Measurements from ENCODE around the gene KRT13. TPM values are rescaled to one million over a fixed set of nuclear protein-coding genes. Genes with fewer than 3 reads are reported as not detected.

The KRT13 gene
- total and polyA plus RNA-seq, 7 experiments from 2014 or later: not detected

DNA sequence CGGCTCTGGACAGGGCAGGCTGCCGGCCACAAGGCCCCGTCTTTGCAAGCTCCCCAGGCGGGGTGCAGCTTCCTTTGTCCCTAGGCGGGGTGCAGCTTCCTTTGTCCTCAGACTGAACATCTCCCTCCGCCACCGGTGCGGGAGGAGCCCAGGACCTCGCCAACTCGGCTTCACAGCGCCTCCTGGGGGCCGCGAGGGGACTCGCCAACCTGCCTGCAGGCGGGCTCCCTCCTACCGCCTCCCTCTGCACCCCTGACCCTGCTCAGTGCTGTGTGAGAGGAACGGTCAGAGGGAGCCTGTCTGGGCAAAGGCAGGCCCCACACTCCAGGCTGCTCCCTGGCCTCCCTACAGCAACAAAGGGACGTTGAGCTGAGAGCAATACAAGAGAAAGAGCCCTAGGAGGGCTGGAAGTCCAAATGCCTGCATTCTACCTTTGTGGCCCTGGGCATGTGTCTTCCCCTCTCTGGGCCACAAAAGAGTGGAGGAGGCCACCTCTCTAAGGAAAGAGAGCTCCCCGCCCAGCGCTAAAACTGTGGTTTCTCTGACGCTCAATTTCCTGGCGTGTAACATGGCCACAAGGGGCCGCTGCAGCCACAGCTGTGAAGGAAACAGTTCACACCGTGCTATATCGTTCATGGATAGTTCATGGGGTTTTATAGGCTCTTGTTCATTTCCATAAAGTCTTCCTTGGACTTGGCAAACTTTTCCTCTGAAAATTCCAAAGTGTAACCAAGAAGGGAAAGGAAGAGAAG is 43.6 kb upstream of the KRT13 start:
- peak overlapping the region; percentile 43 for H3K4me3 ChIP-seq (ENCODE audit: low read length)
- Mint-ChIP-seq H3K9me3 (peaks cover 0 to 7% (median 1%) of the 10 kb centered on the region in 11 donors), H3K36me3 (peaks cover 0 to 5% (median 0%) of the 10 kb centered on the region in 5 donors), H3K4me3 (peak overlapping the region; percentile 48 to 77 (median 68)), H3K27me3 (peaks cover 0 to 13% (median 8%) of the 10 kb centered on the region in 5 donors), H3K27ac (peak overlapping the region; percentile 13 to 85 (median 73)), H3K4me1 (peaks cover 8 to 18% (median 14%) of the 10 kb centered on the region in 7 donors)
- H3K36me3 ChIP-seq (ENCODE audit: control insufficient read depth in 2 of 3, insufficient read depth in 3 of 3, low read length in 3 of 3): no peaks in the 10 kb centered on the region
- H3K9me3 ChIP-seq (ENCODE audit: control insufficient read depth in 2 of 3, low read length in 3 of 3): no peaks in the 10 kb centered on the region
- peaks cover 10 to 17% of the 10 kb centered on the region in 2 donors for H3K4me1 ChIP-seq (ENCODE audit: control insufficient read depth in 2 of 2, insufficient read depth in 2 of 2, low read length in 2 of 2)
- H3K27ac ChIP-seq (ENCODE audit: low read depth, low read length): peak overlapping the region; percentile 37
- peak; percentile 94 for ATAC-seq
- ChIA-PET CTCF (interaction anchor here (0.6 to 5.7 kb wide), 35 partner anchors 7 to 692 kb away, joined by 3 to 69 read pairs (median 4); partner anchors contain the start of gene KRTAP16-1), POLR2A (interaction anchor here (0.7 to 2.6 kb wide), 7 partner anchors 114 to 730 kb away, joined by 3 to 11 read pairs (median 3); partner anchors contain the start of gene EIF1)
- peak; percentile 72 to 87 (median 82) for DNase-seq
- no peaks in the 10 kb centered on the region for H3K27me3 ChIP-seq (ENCODE audit: control insufficient read depth in 2 of 2, insufficient read depth in 2 of 2, low read length in 2 of 2)
- intact Hi-C loops (cut with micrococcal nuclease): loop anchor here (1.0 to 2.0 kb wide), 10 partner anchors 30 to 745 kb away; no protein-coding TSS in a partner anchor

DNA sequence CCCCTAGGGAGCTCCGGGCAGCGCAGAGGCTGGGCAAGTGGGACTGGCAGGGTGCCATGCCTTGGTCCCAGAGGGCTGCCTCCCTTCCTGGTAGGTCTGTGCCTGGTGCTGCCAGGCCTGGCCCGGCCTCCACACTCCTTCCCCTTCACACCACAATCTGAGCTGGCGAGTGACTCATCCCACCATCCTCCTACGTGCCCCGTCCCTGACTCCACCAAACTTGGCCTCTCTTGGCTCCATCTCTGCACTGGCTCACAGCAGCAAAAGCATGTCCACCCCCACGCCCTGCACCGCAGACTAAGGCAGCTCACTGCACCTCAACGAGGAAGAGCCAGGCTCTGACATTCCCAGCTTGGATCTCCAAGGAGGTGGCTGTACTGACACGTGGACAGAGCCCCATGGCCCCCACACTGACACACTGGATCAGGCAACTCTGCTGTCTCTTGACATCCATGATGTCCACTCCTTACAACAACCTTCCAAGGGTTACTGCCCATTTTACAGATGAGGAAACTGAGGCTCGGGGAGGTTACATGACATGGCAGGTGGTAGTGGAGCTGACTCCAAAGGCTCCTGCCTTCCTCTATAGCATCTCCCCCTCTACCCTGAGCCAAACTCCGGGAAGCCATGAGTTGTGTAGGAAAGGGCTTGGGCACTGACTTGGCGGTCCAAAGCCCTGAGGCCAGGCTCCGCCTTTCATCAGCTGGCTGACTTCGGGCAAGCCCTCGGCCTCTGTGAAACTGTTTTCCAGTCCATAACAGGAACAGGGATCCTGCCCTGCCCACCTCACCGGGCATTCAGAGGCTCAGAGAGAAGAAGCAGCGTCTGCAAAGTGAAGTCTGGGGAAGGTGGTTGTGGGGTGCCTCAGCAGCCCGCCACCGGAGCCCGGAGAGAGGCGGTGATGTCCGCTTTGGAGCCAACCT is 42.8 kb upstream of the KRT13 start:
- peak overlapping the region in 2 of 9 donors; percentile 13 to 31 for H3K27ac Mint-ChIP-seq
- H3K4me1 Mint-ChIP-seq: peaks cover 8 to 18% (median 14%) of the 10 kb centered on the region in 7 donors
- CTCF ChIA-PET: interaction anchor here (0.7 to 5.7 kb wide), 23 partner anchors 9 to 691 kb away, joined by 3 to 69 read pairs (median 6); partner anchors contain the start of gene KRTAP16-1
- Histone ChIP-seq H3K9me3 (ENCODE audit: control insufficient read depth in 2 of 3, low read length in 3 of 3) (no peaks in the 10 kb centered on the region), H3K36me3 (ENCODE audit: control insufficient read depth in 2 of 3, insufficient read depth in 3 of 3, low read length in 3 of 3) (no peaks in the 10 kb centered on the region), H3K27me3 (ENCODE audit: control insufficient read depth in 2 of 2, insufficient read depth in 2 of 2, low read length in 2 of 2) (no peaks in the 10 kb centered on the region), H3K27ac (ENCODE audit: low read depth, low read length) (no peak overlapping the region), H3K4me1 (ENCODE audit: control insufficient read depth in 2 of 2, insufficient read depth in 2 of 2, low read length in 2 of 2) (peaks cover 10 to 17% of the 10 kb centered on the region in 2 donors), H3K4me3 (ENCODE audit: low read length) (peak overlapping the region; percentile 43)
- peaks cover 0 to 11% (median 5%) of the 10 kb centered on the region in 5 donors for H3K27me3 Mint-ChIP-seq
- H3K36me3 Mint-ChIP-seq: peaks cover 0 to 5% (median 0%) of the 10 kb centered on the region in 5 donors
- H3K4me3 Mint-ChIP-seq: peak overlapping the region in 6 of 10 donors; percentile 52 to 77 (median 74)
- intact Hi-C loops (cut with micrococcal nuclease): loop anchor here (1.0 to 2.0 kb wide), 2 partner anchors 31 to 226 kb away; no protein-coding TSS in a partner anchor
- H3K9me3 Mint-ChIP-seq: peaks cover 0 to 7% (median 1%) of the 10 kb centered on the region in 11 donors
- DNase-seq (peak in 1 of 9 donors; percentile 73), ATAC-seq (peak; percentile 14)
- POLR2A ChIA-PET: interaction anchor here (0.7 to 2.6 kb wide), 3 partner anchors 140 to 729 kb away, joined by 3 to 11 read pairs (median 3); partner anchors contain the start of gene EIF1

DNA sequence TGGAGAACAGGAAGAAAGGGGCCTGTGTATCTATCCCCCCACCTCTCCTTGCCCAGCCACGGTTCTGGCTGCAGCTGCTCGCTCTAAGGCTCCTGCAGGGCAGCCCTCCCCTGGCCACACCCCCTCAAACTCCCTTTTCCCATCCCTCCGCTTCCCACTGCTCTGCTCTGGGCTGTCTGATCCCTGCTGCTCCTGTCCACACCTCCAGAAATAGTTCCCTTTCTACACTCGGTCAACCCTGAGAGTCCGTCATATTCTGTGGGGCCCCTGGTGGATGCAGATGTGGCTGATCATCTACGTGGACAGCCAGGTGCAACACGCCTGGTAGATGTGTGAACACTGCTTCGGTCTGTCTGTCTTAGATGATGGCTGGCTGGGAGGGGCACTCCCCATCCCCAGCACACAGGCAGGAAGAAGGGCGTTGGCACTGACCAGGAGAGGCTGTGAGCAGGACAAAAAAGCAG is 42.0 kb upstream of the KRT13 start:
- Mint-ChIP-seq H3K9me3 (peaks cover 0 to 7% (median 1%) of the 10 kb centered on the region in 11 donors), H3K4me3 (peak overlapping the region in 1 of 10 donors; percentile 19), H3K4me1 (peaks cover 5 to 18% (median 10%) of the 10 kb centered on the region in 7 donors), H3K27me3 (peaks cover 0 to 10% (median 0%) of the 10 kb centered on the region in 5 donors), H3K27ac (peak overlapping the region in 1 of 9 donors; percentile 18), H3K36me3 (peaks cover 0 to 5% (median 0%) of the 10 kb centered on the region in 5 donors)
- CTCF ChIA-PET: interaction anchor here (3.9 to 5.7 kb wide), 3 partner anchors 101 to 639 kb away, joined by 31 to 69 read pairs (median 45); no protein-coding TSS in a partner anchor
- ATAC-seq: no peak
- H3K4me1 ChIP-seq (ENCODE audit: control insufficient read depth in 2 of 2, insufficient read depth in 2 of 2, low read length in 2 of 2): peaks cover 10 to 17% of the 10 kb centered on the region in 2 donors
- no peak overlapping the region for H3K27ac ChIP-seq (ENCODE audit: low read depth, low read length)
- intact Hi-C loops (cut with micrococcal nuclease): no loop called here
- no peaks in the 10 kb centered on the region for H3K9me3 ChIP-seq (ENCODE audit: control insufficient read depth in 2 of 3, low read length in 3 of 3)
- no peaks in the 10 kb centered on the region for H3K27me3 ChIP-seq (ENCODE audit: control insufficient read depth in 2 of 2, insufficient read depth in 2 of 2, low read length in 2 of 2)
- DNase-seq: no peak
- POLR2A ChIA-PET: no interaction called here
- no peaks in the 10 kb centered on the region for H3K36me3 ChIP-seq (ENCODE audit: control insufficient read depth in 2 of 3, insufficient read depth in 3 of 3, low read length in 3 of 3)
- H3K4me3 ChIP-seq (ENCODE audit: low read length): no peak overlapping the region

DNA sequence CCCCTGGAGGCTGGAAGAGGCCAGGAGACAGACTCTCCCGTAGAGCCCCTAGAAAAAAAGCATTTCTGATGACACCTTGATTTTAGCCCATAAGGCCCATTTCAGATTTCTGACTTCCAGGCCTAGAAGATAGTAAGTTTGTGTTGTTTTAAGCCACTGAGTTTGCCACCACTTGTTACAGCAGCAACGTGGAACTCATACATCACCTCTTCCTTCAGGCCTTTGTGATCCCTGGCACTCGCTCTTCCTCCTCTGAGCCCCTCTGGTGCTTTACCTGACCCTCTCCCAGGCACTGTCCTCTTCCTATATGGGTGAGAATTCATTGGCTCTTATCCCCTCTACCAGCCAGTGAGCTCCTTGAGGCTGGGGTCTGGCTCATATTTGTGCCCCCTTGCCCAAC is 41.4 kb upstream of the KRT13 start:
- no peaks in the 10 kb centered on the region for H3K27me3 ChIP-seq (ENCODE audit: control insufficient read depth in 2 of 2, insufficient read depth in 2 of 2, low read length in 2 of 2)
- H3K9me3 Mint-ChIP-seq: peaks cover 0 to 7% (median 1%) of the 10 kb centered on the region in 11 donors
- no peaks in the 10 kb centered on the region for H3K36me3 ChIP-seq (ENCODE audit: control insufficient read depth in 2 of 3, insufficient read depth in 3 of 3, low read length in 3 of 3)
- H3K27ac Mint-ChIP-seq: no peak overlapping the region
- peaks cover 10 to 17% of the 10 kb centered on the region in 2 donors for H3K4me1 ChIP-seq (ENCODE audit: control insufficient read depth in 2 of 2, insufficient read depth in 2 of 2, low read length in 2 of 2)
- H3K4me3 Mint-ChIP-seq: no peak overlapping the region
- intact Hi-C loops (cut with micrococcal nuclease): no loop called here
- H3K4me1 Mint-ChIP-seq: peaks cover 4 to 18% (median 10%) of the 10 kb centered on the region in 7 donors
- CTCF ChIA-PET: interaction anchor here (3.9 kb wide), 1 partner anchor 639 kb away, joined by 31 read pairs; no protein-coding TSS in a partner anchor
- no peak overlapping the region for H3K4me3 ChIP-seq (ENCODE audit: low read length)
- H3K27me3 Mint-ChIP-seq: peaks cover 0 to 7% (median 0%) of the 10 kb centered on the region in 5 donors
- peaks cover 0 to 5% (median 0%) of the 10 kb centered on the region in 5 donors for H3K36me3 Mint-ChIP-seq
- no peak for DNase-seq
- POLR2A ChIA-PET: no interaction called here
- no peak overlapping the region for H3K27ac ChIP-seq (ENCODE audit: low read depth, low read length)
- no peaks in the 10 kb centered on the region for H3K9me3 ChIP-seq (ENCODE audit: control insufficient read depth in 2 of 3, low read length in 3 of 3)
- no peak for ATAC-seq

DNA sequence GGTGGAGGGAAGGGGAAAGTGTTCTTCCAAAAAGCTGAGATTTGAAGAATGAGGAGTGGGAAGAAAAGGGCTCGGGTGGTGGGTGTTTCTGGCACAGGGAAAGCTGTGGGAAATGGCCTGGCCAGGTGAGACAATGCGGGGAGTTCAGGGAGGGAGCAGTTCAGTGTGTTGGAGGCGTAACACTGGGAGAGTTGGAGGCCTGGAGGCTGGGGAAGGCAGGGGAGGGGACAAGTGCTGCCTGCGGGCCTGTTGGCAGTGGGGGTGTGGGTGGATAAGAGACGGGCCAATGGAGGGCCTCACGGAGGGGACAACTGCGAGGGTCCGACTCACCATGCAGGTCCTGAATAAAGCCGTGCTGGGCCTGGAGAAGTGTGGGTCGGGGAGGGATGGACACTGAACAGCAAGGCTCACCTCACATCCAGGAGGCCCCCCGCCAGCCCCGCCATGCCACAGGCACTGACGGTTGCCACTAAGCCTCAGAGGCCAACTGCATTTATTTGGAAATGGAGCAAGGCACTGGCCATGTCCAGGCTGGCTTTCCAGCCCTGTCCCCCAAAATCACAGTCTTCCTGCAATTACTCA is 40.5 kb upstream of the KRT13 start:
- ATAC-seq: no peak
- Mint-ChIP-seq H3K27me3 (peaks cover 0 to 9% (median 0%) of the 10 kb centered on the region in 5 donors), H3K4me3 (no peak overlapping the region), H3K4me1 (peaks cover 4 to 18% (median 10%) of the 10 kb centered on the region in 7 donors), H3K9me3 (peaks cover 0 to 7% (median 1%) of the 10 kb centered on the region in 11 donors), H3K36me3 (peaks cover 0 to 5% (median 0%) of the 10 kb centered on the region in 5 donors), H3K27ac (no peak overlapping the region)
- H3K4me1 ChIP-seq (ENCODE audit: control insufficient read depth in 2 of 2, insufficient read depth in 2 of 2, low read length in 2 of 2): peaks cover 10 to 17% of the 10 kb centered on the region in 2 donors
- intact Hi-C loops (cut with micrococcal nuclease): no loop called here
- no peaks in the 10 kb centered on the region for H3K36me3 ChIP-seq (ENCODE audit: control insufficient read depth in 2 of 3, insufficient read depth in 3 of 3, low read length in 3 of 3)
- no peaks in the 10 kb centered on the region for H3K27me3 ChIP-seq (ENCODE audit: control insufficient read depth in 2 of 2, insufficient read depth in 2 of 2, low read length in 2 of 2)
- POLR2A ChIA-PET: no interaction called here
- no peaks in the 10 kb centered on the region for H3K9me3 ChIP-seq (ENCODE audit: control insufficient read depth in 2 of 3, low read length in 3 of 3)
- no peak overlapping the region for H3K27ac ChIP-seq (ENCODE audit: low read depth, low read length)
- no peak for DNase-seq
- CTCF ChIA-PET: no interaction called here
- H3K4me3 ChIP-seq (ENCODE audit: low read length): no peak overlapping the region
